Naive thymus-derived CD8-positive, alpha-beta T cell (primary cell): ENCODE data around the gene C17orf58. TPM values are rescaled to one million over a fixed set of nuclear protein-coding genes. Genes with fewer than 3 reads are reported as not detected.
A peak's percentile ranks its signal among the peaks of the same experiment; 100 is the strongest.

Source experiments
- ATAC-seq, 2 donors: fragments of 150-1000 bp; cut with Tn5 transposase in 1 of 2; sonication (Bioruptor Pico), chemical (Tn5 transposase) in 1 of 2; 1 replicate in 1 of 2; 2 replicates in 1 of 2; pipeline ENCODE4 v1.10.0; 2021; ENCODE audit warnings: mild to moderate bottlenecking in 2 of 2, moderate library complexity in 2 of 2
- POLR2A ChIA-PET: fragments of 350-600 bp; sonication (Branson Sonifier 250); formaldehyde crosslinking; loops from one replicate; lab custom pipeline; 2021; ENCODE audit warnings: antibody characterized with exemption; lab: Charles Lee
- DNase-seq, 10 donors: peaks; one replicate each; pipeline versions ENCODE4 v3.0.0 to v3.0.0-alpha.2; 2020 to 2022
- H3K27ac Mint-ChIP-seq, 10 donors: one replicate each; pipeline ENCODE4 v1.8.0; 2020 to 2022; ENCODE audit warnings: mild to moderate bottlenecking in 10 of 10, mixed read lengths in 10 of 10, moderate library complexity in 4 of 10, inconsistent platforms in 1 of 10
- H3K27me3 Mint-ChIP-seq, 5 donors: one replicate each; pipeline ENCODE4 v1.8.0; 2021 to 2022; ENCODE audit warnings: mixed read lengths in 5 of 5
- H3K36me3 Mint-ChIP-seq, 3 donors: one replicate each; pipeline ENCODE4 v1.8.0; 2020 to 2022; ENCODE audit warnings: mixed read lengths in 3 of 3, mild to moderate bottlenecking in 2 of 3, inconsistent platforms in 1 of 3
- H3K4me1 Mint-ChIP-seq, 4 donors: one replicate each; pipeline ENCODE4 v1.8.0; 2021 to 2022; ENCODE audit warnings: mixed read lengths in 4 of 4
- H3K4me3 Mint-ChIP-seq, 10 donors: one replicate each; pipeline ENCODE4 v1.8.0; 2020 to 2022; ENCODE audit warnings: mild to moderate bottlenecking in 10 of 10, mixed read lengths in 10 of 10, moderate library complexity in 6 of 10, inconsistent platforms in 1 of 10
- H3K9me3 Mint-ChIP-seq, 9 donors: one replicate each; pipeline ENCODE4 v1.8.0; 2020 to 2022; ENCODE audit warnings: mixed read lengths in 9 of 9, mild to moderate bottlenecking in 3 of 9, inconsistent platforms in 1 of 9, moderate library complexity in 1 of 9
- polyA plus RNA-seq, 3 donors: library from polyadenylated mRNA; unstranded; fragments of 300-500 nt; fragmentation: Illumina TruSeq; gene quantifications; one replicate each; pipeline ENCODE4 v1.2.3, GENCODE V29; 2021
- total RNA-seq, 8 experiments: library from RNA in 2 of 8; stranded (reverse) in 2 of 8; gene quantifications; one replicate each; pipeline ENCODE4 v1.2.3 and lab custom pipeline; 2021 to 2026

C17orf58 gene
- total and polyA plus RNA-seq, 5 experiments from 2014 or later: 0.29 to 1.0 (median 0.46) TPM; not detected in 1

DNA sequence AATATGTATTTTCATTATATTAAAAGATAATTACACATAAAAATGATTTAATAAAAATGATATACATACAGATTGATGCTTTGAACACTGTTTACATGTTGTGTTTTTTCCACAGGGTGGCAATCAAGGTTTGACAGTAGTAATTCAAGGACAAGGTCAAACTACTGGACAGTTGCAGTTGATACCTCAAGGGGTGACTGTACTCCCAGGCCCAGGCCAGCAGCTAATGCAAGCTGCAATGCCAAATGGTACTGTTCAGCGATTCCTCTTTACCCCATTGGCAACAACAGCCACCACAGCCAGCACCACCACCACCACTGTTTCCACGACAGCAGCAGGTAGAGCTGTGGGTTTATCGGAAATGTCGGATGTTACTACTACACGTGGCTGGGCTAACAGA is 52.2 kb downstream of the C17orf58 start:
- ATAC-seq (no peak), DNase-seq (no peak)
- POLR2A ChIA-PET: no interaction called here
- no peaks in the 10 kb centered on the region for H3K9me3 Mint-ChIP-seq
- H3K27ac Mint-ChIP-seq: no peak overlapping the region
- peaks cover 16 to 93% (median 17%) of the 10 kb centered on the region in 3 donors for H3K36me3 Mint-ChIP-seq
- H3K4me3 Mint-ChIP-seq: no peak overlapping the region
- peaks cover 0 to 3% (median 0%) of the 10 kb centered on the region in 4 donors for H3K4me1 Mint-ChIP-seq
- no peaks in the 10 kb centered on the region for H3K27me3 Mint-ChIP-seq

DNA sequence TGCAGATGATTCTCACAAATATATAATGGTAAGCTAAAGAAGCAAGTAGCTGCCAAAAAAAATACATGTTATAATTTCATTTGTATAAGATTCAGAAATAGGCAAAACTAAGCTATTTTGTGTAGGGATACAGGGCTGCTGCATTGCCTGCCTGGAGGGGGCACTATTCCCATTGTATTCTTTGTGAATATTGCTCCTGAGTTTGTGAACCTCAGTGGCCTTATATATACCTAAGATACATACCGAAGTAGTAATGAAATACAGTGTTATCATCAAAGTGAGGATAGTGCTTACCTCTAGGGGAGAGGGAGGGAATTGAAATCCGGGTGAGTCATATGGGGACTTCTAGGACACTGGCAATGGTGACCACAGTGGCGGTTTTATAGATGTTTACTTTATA is 53.5 kb downstream of the C17orf58 start:
- no peak overlapping the region for H3K4me3 Mint-ChIP-seq
- H3K4me1 Mint-ChIP-seq: peaks cover 0 to 3% (median 0%) of the 10 kb centered on the region in 4 donors
- peaks cover 10 to 91% (median 11%) of the 10 kb centered on the region in 3 donors for H3K36me3 Mint-ChIP-seq
- DNase-seq (peak in 2 of 10 donors; percentile 2 to 7), ATAC-seq (no peak)
- POLR2A ChIA-PET: no interaction called here
- H3K9me3 Mint-ChIP-seq: no peaks in the 10 kb centered on the region
- H3K27ac Mint-ChIP-seq: peak overlapping the region in 2 of 10 donors; percentile 31 to 80
- no peaks in the 10 kb centered on the region for H3K27me3 Mint-ChIP-seq

Other genes starting within 250 kb of the C17orf58 start
- gene BPTF, start 171.0 kb downstream of the C17orf58 start, total RNA-seq: 100 to 1,000 TPM; 169 to 194 TPM
- gene BPTF, start 171.0 kb downstream of the C17orf58 start, polyA plus RNA-seq: 10 to 100 TPM in 2 of 3 donors, 1 to 10 TPM in 1; 9.9 to 18.8 (median 13.3) TPM
- gene KPNA2, start 39.3 kb upstream of the C17orf58 start, total RNA-seq: 10 to 100 TPM in 1 of 2 experiments, 1 to 10 TPM in 1; 8.9 to 10.2 TPM
- 10 to 100 TPM; 13.7 to 17.0 (median 15.9) TPM for gene KPNA2, start 39.3 kb upstream of the C17orf58 start, polyA plus RNA-seq